ENCODE measurements around the gene PLXNA2.

PLXNA2 gene

DNA sequence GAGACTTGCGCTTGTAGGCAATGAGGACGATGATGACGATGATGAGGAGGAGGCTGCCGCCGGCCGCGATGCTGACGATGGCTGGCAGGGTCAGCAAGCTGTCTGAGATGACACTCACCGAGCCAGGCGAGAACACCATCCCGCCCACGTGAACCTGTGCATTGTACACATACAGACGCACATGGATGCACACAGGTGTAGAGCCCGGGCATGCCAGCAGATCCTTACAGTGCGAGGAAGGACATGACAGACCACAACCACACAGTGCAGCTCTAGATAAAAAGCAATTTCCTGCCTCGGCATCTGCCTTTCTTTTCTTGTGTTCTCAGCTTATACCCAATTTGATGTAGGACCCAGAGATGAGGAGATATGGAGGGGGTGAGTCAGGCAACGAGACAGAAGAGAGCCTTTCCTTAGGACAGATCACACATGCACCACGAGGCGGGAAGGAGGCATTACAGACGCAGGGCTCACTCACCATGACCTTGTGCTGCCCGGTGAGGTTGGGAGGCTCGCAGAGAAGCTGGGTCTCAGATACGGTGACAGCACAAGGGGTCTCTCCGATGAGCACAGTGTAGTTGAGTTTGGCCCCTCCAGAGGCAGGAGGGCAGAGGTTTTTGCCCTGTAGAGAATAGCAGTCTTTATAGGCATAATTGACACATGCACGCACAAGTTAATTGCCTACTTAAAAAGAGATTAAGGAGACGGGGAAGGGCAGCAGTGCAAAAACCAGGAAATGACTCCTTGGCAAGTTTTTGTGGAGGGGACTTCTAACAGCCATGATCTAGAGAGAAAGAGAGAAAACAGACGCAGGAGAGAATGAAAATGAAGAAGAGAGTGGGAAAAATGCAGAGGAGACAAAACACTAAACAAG is 199.4 kb downstream of the PLXNA2 start:
- no peak for DNase-seq (ENCODE audit: insufficient read length, low spot score)
- TF ChIP-seq, protein P1, sequence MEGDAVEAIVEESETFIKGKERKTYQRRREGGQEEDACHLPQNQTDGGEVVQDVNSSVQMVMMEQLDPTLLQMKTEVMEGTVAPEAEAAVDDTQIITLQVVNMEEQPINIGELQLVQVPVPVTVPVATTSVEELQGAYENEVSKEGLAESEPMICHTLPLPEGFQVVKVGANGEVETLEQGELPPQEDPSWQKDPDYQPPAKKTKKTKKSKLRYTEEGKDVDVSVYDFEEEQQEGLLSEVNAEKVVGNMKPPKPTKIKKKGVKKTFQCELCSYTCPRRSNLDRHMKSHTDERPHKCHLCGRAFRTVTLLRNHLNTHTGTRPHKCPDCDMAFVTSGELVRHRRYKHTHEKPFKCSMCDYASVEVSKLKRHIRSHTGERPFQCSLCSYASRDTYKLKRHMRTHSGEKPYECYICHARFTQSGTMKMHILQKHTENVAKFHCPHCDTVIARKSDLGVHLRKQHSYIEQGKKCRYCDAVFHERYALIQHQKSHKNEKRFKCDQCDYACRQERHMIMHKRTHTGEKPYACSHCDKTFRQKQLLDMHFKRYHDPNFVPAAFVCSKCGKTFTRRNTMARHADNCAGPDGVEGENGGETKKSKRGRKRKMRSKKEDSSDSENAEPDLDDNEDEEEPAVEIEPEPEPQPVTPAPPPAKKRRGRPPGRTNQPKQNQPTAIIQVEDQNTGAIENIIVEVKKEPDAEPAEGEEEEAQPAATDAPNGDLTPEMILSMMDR (IDR thresholded peaks at IDR 0.05; ENCODE audit: insufficient read depth, missing control alignments) = no peak
- FAIRE-seq = no peak

DNA sequence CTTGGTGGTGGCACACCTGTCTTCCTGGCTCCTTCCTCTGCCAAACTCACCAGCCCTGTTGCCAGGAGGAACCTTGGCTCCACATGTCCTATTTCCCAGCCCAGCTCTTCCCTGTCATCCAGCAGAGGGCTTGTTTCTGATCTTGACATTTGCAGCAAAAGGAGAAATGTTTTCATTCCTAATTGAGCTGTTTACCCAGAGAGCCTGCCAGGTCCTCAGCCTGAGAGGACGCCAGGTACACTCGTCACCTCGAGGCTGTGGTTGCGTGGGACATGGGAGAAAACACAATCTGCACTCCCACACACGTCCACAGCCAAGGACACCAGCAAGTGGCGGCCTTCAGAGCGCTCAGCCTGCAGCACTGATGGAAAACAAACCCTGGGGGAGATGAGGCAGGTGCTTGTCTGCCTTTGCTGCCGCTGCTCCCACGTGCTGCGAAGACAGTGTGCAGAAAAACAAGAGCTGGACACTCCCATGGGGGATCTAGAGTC is 200.4 kb downstream of the PLXNA2 start:
- DNase-seq (ENCODE audit: insufficient read length, low spot score) (no peak), FAIRE-seq (no peak)
- TF ChIP-seq, protein P1 (IDR thresholded peaks at IDR 0.05; ENCODE audit: insufficient read depth, missing control alignments) = no peak

- TF ChIP-seq, protein P1 (IDR thresholded peaks at IDR 0.05; ENCODE audit: insufficient read depth, missing control alignments) = no peak
- DNase-seq (ENCODE audit: insufficient read length, low spot score) (no peak), FAIRE-seq (no peak)
These were observed 201.3 kb downstream of the PLXNA2 start for GRCh38 chr1:208042868-208043267.

- no peak for FAIRE-seq
- TF ChIP-seq, protein P1 (IDR thresholded peaks at IDR 0.05; ENCODE audit: insufficient read depth, missing control alignments) = no peak
- DNase-seq (ENCODE audit: insufficient read length, low spot score) = no peak
These were observed 202.1 kb downstream of the PLXNA2 start for GRCh38 chr1:208042041-208042615.

- FAIRE-seq = no peak
- TF ChIP-seq, protein P1 (IDR thresholded peaks at IDR 0.05; ENCODE audit: insufficient read depth, missing control alignments) = no peak
- no peak for DNase-seq (ENCODE audit: insufficient read length, low spot score)
These were observed 202.7 kb downstream of the PLXNA2 start for GRCh38 chr1:208041505-208041904.

DNA sequence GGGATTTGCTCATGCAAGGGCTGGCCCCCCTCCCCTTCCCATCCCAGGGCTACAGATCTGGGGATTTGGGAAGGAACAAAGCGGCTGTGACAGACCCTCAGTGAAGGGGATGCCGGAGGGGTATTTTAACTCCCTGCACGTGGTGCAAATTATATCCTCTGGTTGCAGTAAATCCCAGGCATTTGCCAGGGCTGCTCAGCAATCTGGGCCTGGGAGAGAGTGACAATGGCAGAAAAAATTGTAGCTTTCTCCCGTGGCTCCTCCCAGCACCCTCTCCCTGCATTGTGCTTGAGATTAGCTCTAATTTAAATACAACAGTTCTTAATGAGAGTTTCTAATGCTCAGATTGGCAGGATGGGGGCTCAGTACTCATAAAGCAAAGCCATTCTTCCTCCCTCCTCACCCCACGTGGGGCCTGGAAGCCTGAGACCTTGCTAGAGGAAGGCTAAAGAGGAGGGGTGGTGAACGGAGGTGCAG is 203.3 kb downstream of the PLXNA2 start:
- TF ChIP-seq, protein P1 (IDR thresholded peaks at IDR 0.05; ENCODE audit: insufficient read depth, missing control alignments) = no peak
- no peak for DNase-seq (ENCODE audit: insufficient read length, low spot score)
- no peak for FAIRE-seq
